ENCODE results near the gene C16orf96.

Gene C16orf96

GRCh38 chr16:4614571-4615383 lies 58.6 kb downstream of the C16orf96 start, which contains the start of gene UBALD1:
Gene UBALD1, minus strand, starts transcription at chr16:4614888. Its CDS starts 91 bp downstream, at chr16:4614797.
- Histone ChIP-seq H3K36me3 (peaks cover 9% of the 10 kb centered on the region), H3K4me3 (ENCODE audit: low read depth in 1 of 2, low read length in 1 of 2) (peak within 1 kb of the TSS; percentile 75 to 76), H3K27ac (peak within 1 kb of the TSS; percentile 93), H3K27me3 (no peaks in the 10 kb centered on the region), H3K4me1 (ENCODE audit: control insufficient read depth in 1 of 2, insufficient read depth in 1 of 2, low read depth in 1 of 2, low read length in 1 of 2) (peaks cover 50 to 53% of the 10 kb centered on the region in 2 experiments), H3K9me3 (no peaks in the 10 kb centered on the region)
- TF ChIP-seq CTCF (IDR thresholded peaks at IDR 0.05): peak; percentile 41

GRCh38 chr16:4615384-4616046 lies 59.4 kb downstream of the C16orf96 start:
- H3K4me1 ChIP-seq (ENCODE audit: control insufficient read depth in 1 of 2, insufficient read depth in 1 of 2, low read depth in 1 of 2, low read length in 1 of 2): peaks cover 50 to 53% of the 10 kb centered on the region in 2 experiments
- peak overlapping the region; percentile 75 to 76 for H3K4me3 ChIP-seq (ENCODE audit: low read depth in 1 of 2, low read length in 1 of 2)
- no peak for TF ChIP-seq CTCF (IDR thresholded peaks at IDR 0.05)
- no peaks in the 10 kb centered on the region for H3K27me3 ChIP-seq
- H3K9me3 ChIP-seq: no peaks in the 10 kb centered on the region
- peaks cover 1% of the 10 kb centered on the region for H3K36me3 ChIP-seq
- H3K27ac ChIP-seq: peak overlapping the region; percentile 93

GRCh38 chr16:4616047-4616811 lies 60.1 kb downstream of the C16orf96 start:
- Histone ChIP-seq H3K36me3 (no peaks in the 10 kb centered on the region), H3K4me1 (ENCODE audit: control insufficient read depth in 1 of 2, insufficient read depth in 1 of 2, low read depth in 1 of 2, low read length in 1 of 2) (peaks cover 50 to 51% of the 10 kb centered on the region in 2 experiments), H3K4me3 (ENCODE audit: low read depth in 1 of 2, low read length in 1 of 2) (peak overlapping the region; percentile 75 to 76), H3K9me3 (no peaks in the 10 kb centered on the region), H3K27ac (peak overlapping the region; percentile 93), H3K27me3 (no peaks in the 10 kb centered on the region)
- TF ChIP-seq CTCF (IDR thresholded peaks at IDR 0.05): peak; percentile 82

GRCh38 chr16:4617880-4618279 lies 61.7 kb downstream of the C16orf96 start:
- H3K27me3 ChIP-seq: no peaks in the 10 kb centered on the region
- no peaks in the 10 kb centered on the region for H3K9me3 ChIP-seq
- no peak overlapping the region for H3K4me3 ChIP-seq (ENCODE audit: low read depth in 1 of 2, low read length in 1 of 2)
- H3K4me1 ChIP-seq (ENCODE audit: control insufficient read depth in 1 of 2, insufficient read depth in 1 of 2, low read depth in 1 of 2, low read length in 1 of 2): peaks cover 36 to 39% of the 10 kb centered on the region in 2 experiments
- no peak for TF ChIP-seq CTCF (IDR thresholded peaks at IDR 0.05)
- peak overlapping the region; percentile 93 for H3K27ac ChIP-seq
- no peaks in the 10 kb centered on the region for H3K36me3 ChIP-seq

GRCh38 chr16:4618645-4619418 lies 62.7 kb downstream of the C16orf96 start:
- no peak overlapping the region for H3K27ac ChIP-seq
- H3K4me1 ChIP-seq (ENCODE audit: control insufficient read depth in 1 of 2, insufficient read depth in 1 of 2, low read depth in 1 of 2, low read length in 1 of 2): peaks cover 36 to 39% of the 10 kb centered on the region in 2 experiments
- H3K36me3 ChIP-seq: no peaks in the 10 kb centered on the region
- no peak overlapping the region for H3K4me3 ChIP-seq (ENCODE audit: low read depth in 1 of 2, low read length in 1 of 2)
- no peaks in the 10 kb centered on the region for H3K9me3 ChIP-seq
- TF ChIP-seq CTCF (IDR thresholded peaks at IDR 0.05): no peak
- H3K27me3 ChIP-seq: no peaks in the 10 kb centered on the region
